GDM1 (cell line): ENCODE data around the gene RAB3A.

Source experiments
- DNase-seq: peaks from one replicate; lab custom pipeline; 2025; lab: John Stamatoyannopoulos, UW

The RAB3A gene

DNA sequence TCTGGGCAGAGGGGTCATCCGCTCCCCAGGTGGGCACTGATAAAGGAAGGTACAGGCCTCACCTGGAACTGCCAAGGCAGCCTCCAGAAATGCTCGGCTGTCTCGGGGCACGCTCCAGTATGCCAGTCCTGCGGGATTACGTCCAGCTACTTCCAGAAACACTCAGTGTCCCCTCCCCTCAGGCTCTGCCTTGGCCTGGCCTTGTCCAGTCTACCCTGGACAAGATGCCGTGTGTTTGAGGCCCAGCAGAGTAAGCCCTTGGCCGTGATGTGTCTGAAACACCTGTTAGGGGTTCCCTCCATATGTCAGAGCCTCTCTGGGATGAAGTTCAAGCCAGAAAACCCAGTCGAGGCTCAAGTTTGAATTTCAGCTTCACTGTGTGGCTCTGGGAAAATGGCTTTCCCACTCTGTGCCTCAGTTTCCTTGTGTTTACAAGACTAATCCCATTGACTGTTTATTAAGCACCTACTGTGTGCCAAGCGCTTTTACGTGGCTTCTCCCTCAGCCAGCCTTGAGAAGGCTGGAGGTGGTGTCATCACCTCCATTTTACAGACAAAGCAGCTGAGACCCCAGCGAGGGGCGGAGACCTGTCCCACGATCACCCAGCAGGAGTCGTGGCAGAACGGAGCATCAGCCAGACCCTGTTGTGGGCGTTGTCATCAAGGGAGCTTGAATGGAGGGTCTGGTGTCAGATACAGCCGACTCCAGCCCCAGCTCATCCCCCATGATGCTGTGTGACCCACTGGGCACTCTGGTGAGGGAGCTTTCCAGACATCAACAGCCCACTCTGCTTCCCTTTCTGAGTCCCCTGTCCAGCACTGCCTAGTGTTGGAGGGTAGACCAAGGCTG lies 52.8 kb downstream of the RAB3A start:
- DNase-seq, result no peak

DNA sequence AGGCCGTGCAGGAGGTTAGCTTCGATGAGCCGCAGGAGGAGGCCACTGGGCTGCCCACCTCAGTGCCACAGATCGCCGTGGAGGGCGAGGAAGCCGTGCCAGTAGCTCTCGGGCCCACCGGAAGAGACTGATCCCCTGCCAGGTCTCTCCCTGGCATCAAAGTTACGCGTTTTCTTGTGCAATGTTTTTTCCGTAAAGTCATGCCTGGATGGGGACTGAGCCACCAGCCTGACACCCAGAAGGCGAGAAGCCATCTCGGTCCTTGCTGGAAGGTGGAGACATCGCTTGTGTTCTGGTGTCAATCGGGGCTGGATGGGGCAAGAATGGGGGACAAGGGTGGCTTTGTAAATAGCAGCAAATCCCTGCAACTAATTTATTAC lies 54.3 kb downstream of the RAB3A start:
- no peak for DNase-seq

GRCh38 chr19:18147396-18147795 lies 56.4 kb downstream of the RAB3A start:
- DNase-seq, result no peak
